GM21360 (cell line): Measurements from ENCODE around the gene NMT1.

Experiments
- ATAC-seq: cut with Tn5 transposase; IDR thresholded peaks from one replicate; pipeline ENCODE4 v1.9.1; 2021; ENCODE audit warnings: mild to moderate bottlenecking, moderate library complexity; ENCODE audit not compliant: unreplicated experiment

Gene NMT1

GRCh38 chr17:45149037-45149668, 88.0 kb downstream of the NMT1 start:
- peak; percentile 26 for ATAC-seq

GRCh38 chr17:45149669-45150664, 88.8 kb downstream of the NMT1 start:
- ATAC-seq, result peak; percentile 1

GRCh38 chr17:45150911-45151809, 90.0 kb downstream of the NMT1 start:
- ATAC-seq, result no peak

- ATAC-seq, result no peak
These were observed 93.9 kb downstream of the NMT1 start for GRCh38 chr17:45155029-45155428.

- ATAC-seq, result no peak
These were observed 94.4 kb downstream of the NMT1 start for GRCh38 chr17:45155483-45155882.

- no peak for ATAC-seq
These were observed 95.1 kb downstream of the NMT1 start for GRCh38 chr17:45156242-45156641.
